ENCODE measurements around the gene PLTP.
"Not testable (repeated sequence)": the region's sequence is repeated elsewhere in the genome, so short reads cannot be mapped to it uniquely, and the experiment has no call there.

Gene PLTP

DNA sequence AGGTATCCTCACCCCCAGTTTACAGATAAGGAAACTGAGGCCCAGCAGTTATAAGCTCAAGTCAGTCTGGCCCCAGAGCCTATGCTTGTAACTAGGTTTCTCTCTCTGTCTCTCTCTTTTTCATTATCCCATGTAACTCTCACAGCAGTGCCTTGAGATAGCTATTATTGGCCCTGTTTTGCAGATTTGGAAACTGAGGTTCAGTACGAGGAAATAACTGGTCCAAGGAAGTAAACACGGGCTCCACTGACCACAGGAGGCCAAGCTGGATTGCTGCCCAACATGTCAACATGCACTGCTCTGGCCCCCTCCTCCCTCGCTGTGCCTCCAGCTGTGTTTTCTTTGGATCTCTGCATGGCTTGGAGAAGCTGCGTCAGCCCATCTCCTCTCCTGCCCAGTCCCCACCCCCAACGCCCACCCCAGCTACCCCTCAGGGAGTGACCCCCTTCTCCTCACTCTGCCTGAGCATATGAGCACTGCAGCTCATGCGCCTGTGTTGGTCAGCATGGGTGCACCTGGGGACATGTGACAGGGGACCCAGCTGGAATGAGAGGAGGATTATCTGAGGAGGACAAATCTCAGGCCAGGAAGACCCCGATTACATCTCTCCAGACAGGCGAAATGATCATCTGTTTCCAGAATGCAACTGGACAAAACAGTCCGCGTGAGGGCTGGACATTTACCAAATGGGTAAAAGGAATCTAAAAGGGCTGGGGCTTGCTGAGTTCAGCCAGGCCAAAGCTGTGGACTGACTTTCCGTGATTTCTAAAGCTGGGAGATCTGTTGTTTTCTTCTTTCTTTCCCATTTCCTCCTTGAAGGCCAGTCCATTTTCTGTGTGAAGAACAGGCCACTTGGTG is 7.8 kb upstream of the PLTP start:
- no peak for ATAC-seq

GRCh38 chr20:45918779-45919537 is 7.0 kb upstream of the PLTP start:
- ATAC-seq: no peak

DNA sequence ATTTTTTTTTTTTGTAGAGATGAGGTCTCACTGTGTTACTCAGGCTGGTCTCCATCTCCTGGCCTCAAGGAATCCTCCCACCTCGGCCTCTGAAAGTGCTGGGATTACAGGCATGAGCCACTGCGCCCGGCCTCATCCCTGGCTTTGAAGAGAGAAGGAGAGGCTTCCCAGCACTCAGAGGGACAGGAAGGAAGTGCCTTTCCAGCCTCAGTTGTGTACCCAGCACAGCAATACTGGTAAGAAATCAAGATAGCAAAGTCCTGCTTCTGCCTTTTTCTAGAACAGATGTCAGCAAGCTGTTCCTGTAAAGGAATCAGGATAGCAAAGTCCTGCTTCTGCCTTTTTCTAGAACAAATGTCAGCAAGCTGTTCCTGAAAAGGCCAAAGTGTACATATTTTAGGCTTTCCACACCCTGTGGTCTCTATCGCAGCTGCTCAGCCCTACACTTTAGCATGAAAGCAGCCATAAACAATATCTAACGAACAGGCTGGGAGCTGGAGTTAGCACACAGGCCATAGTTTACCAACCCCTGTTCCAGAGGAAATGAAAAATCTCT is 6.3 kb upstream of the PLTP start:
- ATAC-seq: no peak

GRCh38 chr20:45917790-45918141 is 5.8 kb upstream of the PLTP start:
- no peak for ATAC-seq

GRCh38 chr20:45913116-45913515 is 1.2 kb upstream of the PLTP start:
- no peak for ATAC-seq

DNA sequence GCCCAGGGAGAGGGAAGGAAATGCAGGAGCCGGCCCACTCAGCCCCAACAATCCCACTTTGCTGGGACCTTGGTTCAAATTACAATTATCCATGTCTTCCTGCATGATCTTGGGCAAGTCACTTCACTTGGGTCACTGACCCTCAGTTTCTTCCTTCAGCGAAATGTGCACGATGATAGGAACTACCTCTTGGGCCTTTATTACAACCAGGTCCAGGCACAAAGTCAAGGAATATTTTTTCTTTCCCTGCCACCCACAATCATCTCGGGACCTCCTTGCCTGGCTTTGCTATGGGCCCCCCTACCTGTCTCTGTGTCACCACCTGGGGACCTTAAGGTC is 358 bp upstream of the PLTP start:
- no peak for ATAC-seq

GRCh38 chr20:45910670-45911485 is 1.1 kb downstream of the PLTP start:
- ATAC-seq: peak; percentile 93 to 95

- no peak for ATAC-seq
These were observed 1.9 kb downstream of the PLTP start for GRCh38 chr20:45909817-45910669.

DNA sequence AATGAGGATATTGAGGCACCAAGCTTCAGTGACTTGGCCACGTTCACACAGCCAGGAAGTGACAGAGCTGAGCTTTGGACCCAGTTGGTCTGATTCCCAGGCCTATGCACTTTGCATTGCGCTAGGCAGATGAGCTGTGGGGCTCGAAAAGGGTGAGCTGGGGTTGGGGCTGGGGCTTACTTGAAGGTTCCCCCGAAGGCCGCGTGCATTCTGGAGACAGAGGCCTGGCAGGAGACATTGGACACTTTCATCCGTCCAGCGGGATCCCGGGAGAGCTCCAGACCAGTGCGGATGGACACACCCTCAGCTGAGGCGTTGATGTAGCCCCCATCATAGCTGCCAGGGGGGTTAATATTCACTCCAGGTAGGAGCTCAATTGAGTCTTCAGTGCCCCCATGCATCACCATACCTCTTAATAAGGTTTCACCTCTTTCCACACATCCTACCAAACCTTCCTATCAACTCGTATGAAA is 2.6 kb downstream of the PLTP start:
- no peak for ATAC-seq

DNA sequence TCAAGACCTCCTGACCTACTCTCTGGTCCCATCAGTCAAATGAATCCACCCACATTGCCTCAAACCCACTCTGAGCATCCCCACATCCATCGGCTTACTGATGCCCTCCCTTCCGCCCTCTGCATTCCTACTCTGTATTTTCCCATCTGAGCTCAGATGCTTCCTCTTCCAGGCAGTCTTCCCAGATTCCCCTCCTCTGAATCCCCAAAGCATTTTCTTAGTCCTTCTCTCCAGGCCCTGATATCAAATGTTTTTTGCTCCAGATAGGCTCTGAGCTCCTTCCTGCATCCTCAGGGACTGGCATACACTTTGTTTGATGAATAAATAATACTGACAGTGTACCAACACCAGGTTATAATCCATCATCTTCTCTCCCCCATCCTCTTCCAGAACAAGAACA is 3.9 kb downstream of the PLTP start:
- ATAC-seq: no peak

GRCh38 chr20:45907219-45907948 is 4.6 kb downstream of the PLTP start:
- ATAC-seq: no peak

DNA sequence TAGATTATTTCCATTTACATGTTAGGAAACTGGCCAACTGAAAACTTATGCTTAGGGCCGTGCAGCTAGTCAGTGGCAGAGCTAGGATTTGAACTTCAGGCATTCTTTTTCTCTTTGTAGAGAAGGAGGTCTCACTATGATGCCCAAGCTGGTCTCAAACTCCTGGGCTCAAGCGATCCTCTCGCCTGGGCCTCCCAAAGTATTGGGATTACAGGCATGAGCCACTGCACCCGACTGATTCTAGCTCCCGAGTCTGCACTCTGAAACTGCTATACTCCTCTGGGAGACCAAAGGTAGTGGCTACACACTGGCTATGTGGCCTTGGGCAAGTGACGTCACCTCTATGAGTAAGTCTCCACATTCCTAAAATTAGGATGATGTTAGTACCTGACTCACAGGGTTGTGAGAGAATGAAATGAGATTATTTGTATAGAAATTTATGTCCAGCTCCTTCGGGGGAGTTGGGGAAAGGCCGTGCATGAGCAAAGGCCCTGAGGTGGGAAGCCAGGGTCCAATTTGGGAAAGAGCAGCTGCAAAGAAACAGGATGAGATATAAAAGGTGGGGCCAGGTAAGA is 6.4 kb downstream of the PLTP start:
- no peak for ATAC-seq

GRCh38 chr20:45904583-45905504 is 7.1 kb downstream of the PLTP start:
- no peak for ATAC-seq

GRCh38 chr20:45902199-45902701 is 9.7 kb downstream of the PLTP start:
- no peak for ATAC-seq

- not testable (repeated sequence) for ATAC-seq
These were observed 10.6 kb downstream of the PLTP start for GRCh38 chr20:45901332-45901731.

DNA sequence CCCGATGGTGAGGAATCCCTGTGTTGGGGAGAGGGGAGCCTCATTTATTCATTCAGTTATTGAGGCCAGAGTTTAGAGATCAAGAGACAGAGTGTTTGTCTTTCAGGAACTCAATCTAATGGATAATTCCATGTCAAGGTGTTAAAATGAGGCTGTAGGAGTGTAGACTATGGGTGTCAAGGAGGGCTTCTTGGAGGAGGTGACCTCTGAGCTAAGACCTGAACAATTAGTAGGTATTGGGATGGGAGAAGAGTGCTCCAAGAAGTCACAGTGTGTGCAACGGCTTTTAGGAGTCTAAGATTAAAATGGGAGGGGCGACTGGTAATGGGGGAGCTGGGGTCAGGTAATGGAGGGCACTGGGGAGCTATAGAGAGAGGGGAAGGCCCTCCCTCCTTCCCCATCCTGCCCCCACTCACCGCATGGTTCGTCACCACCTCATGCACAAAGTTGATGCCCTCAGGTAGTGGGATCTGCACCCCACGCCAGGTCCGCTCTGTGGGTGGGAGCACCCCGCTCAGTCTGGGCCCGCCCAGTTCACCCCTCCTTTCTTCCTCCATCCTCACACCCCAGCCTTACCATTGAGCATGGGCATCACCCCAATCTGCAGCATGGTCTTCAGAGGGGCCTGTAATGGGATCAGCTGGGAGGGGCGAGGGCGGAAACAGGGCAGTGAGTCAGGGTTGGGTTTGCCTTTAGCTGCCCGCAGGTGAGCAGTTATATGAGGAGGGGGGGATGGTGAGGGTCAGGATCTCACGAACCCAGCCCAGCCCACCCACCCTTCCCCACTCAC is 12.7 kb downstream of the PLTP start:
- ATAC-seq: no peak

GRCh38 chr20:45898285-45898684 is 13.7 kb downstream of the PLTP start:
- no peak for ATAC-seq

DNA sequence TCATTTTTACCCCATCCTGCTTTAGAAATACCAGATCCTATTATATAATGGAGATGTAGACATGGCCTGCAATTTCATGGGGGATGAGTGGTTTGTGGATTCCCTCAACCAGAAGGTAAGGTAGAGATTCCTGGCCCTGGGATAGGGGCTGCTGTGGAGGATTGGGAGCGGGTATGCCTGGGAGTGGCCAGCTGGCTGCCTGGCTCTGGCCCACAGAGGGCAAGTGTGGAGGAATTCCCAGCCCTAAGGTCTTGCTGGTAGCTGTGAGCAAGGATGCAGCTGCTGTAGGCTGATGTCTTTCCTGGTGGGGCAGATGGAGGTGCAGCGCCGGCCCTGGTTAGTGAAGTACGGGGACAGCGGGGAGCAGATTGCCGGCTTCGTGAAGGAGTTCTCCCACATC is 14.3 kb downstream of the PLTP start:
- no peak for ATAC-seq

GRCh38 chr20:45897289-45897688 is 14.7 kb downstream of the PLTP start:
- ATAC-seq: no peak

All from activated CD4-positive, CD25-positive, alpha-beta regulatory T cell treated with anti-CD3 and anti-CD28 coated beads, Interleukin-2, amount 50 U/mL, for 24 hours (primary cell).